H9 (cell line): ENCODE results near the gene CDH23. TPM values are rescaled to one million over a fixed set of nuclear protein-coding genes. Genes with fewer than 3 reads are reported as not detected.

Source experiments
- DNase-seq: peaks from one replicate; pipeline ENCODE4 v3.0.0-alpha.2; 2017
- H2AFZ ChIP-seq: one replicate; pipeline ENCODE4 v1.6.1; 2013; ENCODE audit warnings: mild to moderate bottlenecking, low read length, control low read depth, moderate library complexity
- H2AK5ac ChIP-seq: 2 replicates; pipeline ENCODE4 v1.6.1; 2013; ENCODE audit warnings: low read length, control low read depth, mixed read lengths; ENCODE audit not compliant: insufficient read length
- H2BK120ac ChIP-seq: one replicate; pipeline ENCODE4 v1.6.1; 2013; ENCODE audit warnings: low read depth, mild to moderate bottlenecking, low read length, control low read depth, inconsistent platforms; ENCODE audit not compliant: poor library complexity, severe bottlenecking
- H2BK12ac ChIP-seq: 2 replicates; pipeline ENCODE4 v1.6.1; 2013; ENCODE audit warnings: low read length, control low read depth, mixed read lengths, low read depth; ENCODE audit not compliant: insufficient read length
- H2BK15ac ChIP-seq: 2 replicates; pipeline ENCODE4 v1.6.1; 2013; ENCODE audit warnings: low read depth, low read length, control low read depth
- H2BK20ac ChIP-seq: one replicate; pipeline ENCODE4 v1.6.1; 2013; ENCODE audit warnings: low read depth, mild to moderate bottlenecking, low read length, control low read depth, inconsistent platforms; ENCODE audit not compliant: poor library complexity, severe bottlenecking
- H2BK5ac ChIP-seq: 2 replicates; pipeline ENCODE4 v1.6.1; 2013; ENCODE audit warnings: low read length, control low read depth, mixed read lengths; ENCODE audit not compliant: insufficient read length
- H3K14ac ChIP-seq: 2 replicates; pipeline ENCODE4 v1.6.1; 2013; ENCODE audit warnings: low read length, control low read depth; ENCODE audit not compliant: insufficient read depth
- H3K18ac ChIP-seq: 2 replicates; pipeline ENCODE4 v1.6.1; 2013; ENCODE audit warnings: low read depth, mild to moderate bottlenecking, mixed read lengths, low read length, control low read depth; ENCODE audit not compliant: insufficient read length
- H3K23ac ChIP-seq: 2 replicates; pipeline ENCODE4 v1.6.1; 2013; ENCODE audit warnings: low read length, control low read depth, mixed read lengths, low read depth; ENCODE audit not compliant: insufficient read length
- H3K23me2 ChIP-seq: 2 replicates; pipeline ENCODE4 v1.6.1; 2013; ENCODE audit warnings: low read depth, mild to moderate bottlenecking, mixed read lengths, low read length, control low read depth; ENCODE audit not compliant: insufficient read length, poor library complexity, severe bottlenecking
- H3K27ac ChIP-seq: 2 replicates; pipeline ENCODE4 v1.5.1; 2013; ENCODE audit warnings: low read length, control low read depth, mixed read lengths, low read depth; ENCODE audit not compliant: insufficient read length
- H3K27me3 ChIP-seq: 2 replicates; pipeline ENCODE4 v1.6.1; 2013; ENCODE audit warnings: low read length, control low read depth, inconsistent platforms; ENCODE audit not compliant: insufficient read depth
- H3K4ac ChIP-seq: 2 replicates; pipeline ENCODE4 v1.6.1; 2013; ENCODE audit warnings: low read depth, mild to moderate bottlenecking, control low read depth, inconsistent platforms, low read length, moderate library complexity
- H3K4me1 ChIP-seq: 2 replicates; pipeline ENCODE4 v1.6.1; 2013; ENCODE audit warnings: low read length, control low read depth, inconsistent platforms; ENCODE audit not compliant: insufficient read depth
- H3K4me2 ChIP-seq: 2 replicates; pipeline ENCODE4 v1.6.1; 2013; ENCODE audit warnings: low read length, control low read depth, mixed read lengths; ENCODE audit not compliant: insufficient read length, insufficient read depth
- H3K56ac ChIP-seq: 2 replicates; pipeline ENCODE4 v1.6.1; 2013; ENCODE audit warnings: low read depth, mild to moderate bottlenecking, mixed read lengths, low read length, control low read depth; ENCODE audit not compliant: insufficient read length
- H3K79me1 ChIP-seq: 2 replicates; pipeline ENCODE4 v1.6.1; 2013; ENCODE audit warnings: low read depth, mild to moderate bottlenecking, moderate library complexity, low read length, control low read depth, inconsistent platforms; ENCODE audit not compliant: insufficient read depth, poor library complexity, severe bottlenecking
- H3K79me2 ChIP-seq: 2 replicates; pipeline ENCODE4 v1.6.1; 2013; ENCODE audit warnings: low read length, control low read depth, inconsistent platforms; ENCODE audit not compliant: insufficient read depth
- H3K9ac ChIP-seq: 2 replicates; pipeline ENCODE4 v1.6.1; 2013; ENCODE audit warnings: low read length, control low read depth, mixed read lengths; ENCODE audit not compliant: insufficient read length; ENCODE audit errors: extremely low read depth
- H3K9me3 ChIP-seq: one replicate; pipeline ENCODE4 v1.6.1; 2013; ENCODE audit warnings: low read depth, low read length, inconsistent platforms; ENCODE audit not compliant: control insufficient read depth
- H3T11ph ChIP-seq: one replicate; pipeline ENCODE4 v1.6.1; 2013; ENCODE audit warnings: mild to moderate bottlenecking, low read length, control low read depth, inconsistent platforms
- H4K20me1 ChIP-seq: one replicate; pipeline ENCODE4 v1.6.1; 2013; ENCODE audit not compliant: control insufficient read depth, insufficient read length, insufficient read depth
- H4K5ac ChIP-seq: 2 replicates; pipeline ENCODE4 v1.6.1; 2013; ENCODE audit warnings: low read depth, mild to moderate bottlenecking, mixed read lengths, low read length, control low read depth; ENCODE audit not compliant: insufficient read length
- H4K8ac ChIP-seq: replicated peaks from 2 replicates; pipeline ENCODE4 v1.6.1; 2013; ENCODE audit warnings: low read length, control low read depth, mixed read lengths, low read depth; ENCODE audit not compliant: insufficient read length
- H4K91ac ChIP-seq: 2 replicates; pipeline ENCODE4 v1.6.1; 2013; ENCODE audit warnings: low read depth, mild to moderate bottlenecking, moderate library complexity, mixed read lengths, low read length, control low read depth; ENCODE audit not compliant: insufficient read length
- H3K27ac Mint-ChIP-seq, 3 experiments: 2 replicates in 2 of 3; 3 replicates in 1 of 3; pipeline ENCODE4 v1.8.0; 2020 to 2021; ENCODE audit warnings: mixed read lengths in 3 of 3, mild to moderate bottlenecking in 1 of 3, moderate library complexity in 1 of 3
- H3K27me3 Mint-ChIP-seq: 2 replicates; pipeline ENCODE4 v1.8.0; 2021; ENCODE audit warnings: low read depth, mild to moderate bottlenecking, moderate library complexity, mixed read lengths
- H3K36me3 Mint-ChIP-seq, 3 experiments: 2 replicates in 2 of 3; 3 replicates in 1 of 3; pipeline ENCODE4 v1.8.0; 2020 to 2021; ENCODE audit warnings: low read depth in 3 of 3, mixed read lengths in 3 of 3; ENCODE audit not compliant: insufficient read depth in 1 of 3
- H3K4me1 Mint-ChIP-seq, 2 experiments: 2 replicates each; pipeline ENCODE4 v1.8.0; 2020; ENCODE audit warnings: mixed read lengths in 2 of 2
- H3K4me3 Mint-ChIP-seq, 2 experiments: 2 replicates in 1 of 2; 3 replicates in 1 of 2; pipeline ENCODE4 v1.8.0; 2020 to 2021; ENCODE audit warnings: mild to moderate bottlenecking in 2 of 2, mixed read lengths in 2 of 2, moderate library complexity in 1 of 2
- H3K9me3 Mint-ChIP-seq, 2 experiments: 2 replicates in 1 of 2; 3 replicates in 1 of 2; pipeline ENCODE4 v1.8.0; 2020; ENCODE audit warnings: mild to moderate bottlenecking in 2 of 2, mixed read lengths in 2 of 2, moderate library complexity in 1 of 2
- WGBS: extraction: QIAGEN DNeasy Blood & Tissue Kit; methylation state at CpG from one replicate; pipeline ENCODE4 v1.1.7; 2013; ENCODE audit warnings: missing lambda C conversion rate, low lambda C conversion rate, mixed read lengths; ENCODE audit not compliant: insufficient read length; ENCODE audit errors: extremely low coverage; 5-methylcytosine and 5-hydroxymethylcytosine counted together
- total RNA-seq: library from RNA; stranded (reverse); gene quantifications from 2 replicates; pipeline ENCODE4 v1.2.1, GENCODE V29; 2021
- TF ChIP-seq, protein P1 (sequence below): fragments of 200-600 bp; sonication (generic); conservative IDR thresholded peaks from 3 replicates; pipeline ENCODE4 v1.8.0; 2021; ENCODE audit warnings: antibody characterized with exemption, mild to moderate bottlenecking

CDH23 gene
- total RNA-seq, 1 experiment from 2014 or later = 2.1 TPM

GRCh38 chr10:71750124-71750841 is 353.6 kb downstream of the CDH23 start:
- H3K27ac ChIP-seq = no peak overlapping the region
- no peaks in the 10 kb centered on the region for H3K79me1 ChIP-seq
- no peaks in the 10 kb centered on the region for H3K36me3 Mint-ChIP-seq
- no peak overlapping the region for H2BK120ac ChIP-seq
- no peak overlapping the region for H2BK20ac ChIP-seq
- DNase-seq = no peak
- no peak overlapping the region for H3K4me3 Mint-ChIP-seq
- H3K14ac ChIP-seq = no peak overlapping the region
- no peaks in the 10 kb centered on the region for H3K79me2 ChIP-seq
- no peak overlapping the region for H2AFZ ChIP-seq
- peaks cover 17 to 46% of the 10 kb centered on the region in 2 experiments for H3K4me1 Mint-ChIP-seq
- no peak overlapping the region for H3K27ac Mint-ChIP-seq
- no peak overlapping the region for H3K4ac ChIP-seq
- H3K18ac ChIP-seq = no peak overlapping the region
- no CpG with 5 or more reads among the region's 15 CpGs for WGBS
- H3K23me2 ChIP-seq = no peaks in the 10 kb centered on the region
- H3K56ac ChIP-seq = no peak overlapping the region
- H3K9ac ChIP-seq = no peak overlapping the region
- H2BK12ac ChIP-seq = no peak overlapping the region
- no peak overlapping the region for H4K91ac ChIP-seq
- no peak overlapping the region for H2BK5ac ChIP-seq
- TF ChIP-seq, protein P1, sequence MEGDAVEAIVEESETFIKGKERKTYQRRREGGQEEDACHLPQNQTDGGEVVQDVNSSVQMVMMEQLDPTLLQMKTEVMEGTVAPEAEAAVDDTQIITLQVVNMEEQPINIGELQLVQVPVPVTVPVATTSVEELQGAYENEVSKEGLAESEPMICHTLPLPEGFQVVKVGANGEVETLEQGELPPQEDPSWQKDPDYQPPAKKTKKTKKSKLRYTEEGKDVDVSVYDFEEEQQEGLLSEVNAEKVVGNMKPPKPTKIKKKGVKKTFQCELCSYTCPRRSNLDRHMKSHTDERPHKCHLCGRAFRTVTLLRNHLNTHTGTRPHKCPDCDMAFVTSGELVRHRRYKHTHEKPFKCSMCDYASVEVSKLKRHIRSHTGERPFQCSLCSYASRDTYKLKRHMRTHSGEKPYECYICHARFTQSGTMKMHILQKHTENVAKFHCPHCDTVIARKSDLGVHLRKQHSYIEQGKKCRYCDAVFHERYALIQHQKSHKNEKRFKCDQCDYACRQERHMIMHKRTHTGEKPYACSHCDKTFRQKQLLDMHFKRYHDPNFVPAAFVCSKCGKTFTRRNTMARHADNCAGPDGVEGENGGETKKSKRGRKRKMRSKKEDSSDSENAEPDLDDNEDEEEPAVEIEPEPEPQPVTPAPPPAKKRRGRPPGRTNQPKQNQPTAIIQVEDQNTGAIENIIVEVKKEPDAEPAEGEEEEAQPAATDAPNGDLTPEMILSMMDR = no peak
- H4K8ac ChIP-seq = no peak overlapping the region
- no peaks in the 10 kb centered on the region; a peak in 2 of 5 replicates for H3K9me3 Mint-ChIP-seq
- no peaks in the 10 kb centered on the region for H4K20me1 ChIP-seq
- H3K9me3 ChIP-seq = no peaks in the 10 kb centered on the region
- H3K27me3 ChIP-seq = no peaks in the 10 kb centered on the region
- no peak overlapping the region for H3K23ac ChIP-seq
- H3T11ph ChIP-seq = no peak overlapping the region
- H3K4me2 ChIP-seq = no peak overlapping the region
- H2BK15ac ChIP-seq = no peak overlapping the region
- no peaks in the 10 kb centered on the region for H3K4me1 ChIP-seq
- no peak overlapping the region for H4K5ac ChIP-seq
- H2AK5ac ChIP-seq = no peak overlapping the region
- peaks cover 2% of the 10 kb centered on the region for H3K27me3 Mint-ChIP-seq
